ENCODE results near the gene BIRC7.

DNA sequence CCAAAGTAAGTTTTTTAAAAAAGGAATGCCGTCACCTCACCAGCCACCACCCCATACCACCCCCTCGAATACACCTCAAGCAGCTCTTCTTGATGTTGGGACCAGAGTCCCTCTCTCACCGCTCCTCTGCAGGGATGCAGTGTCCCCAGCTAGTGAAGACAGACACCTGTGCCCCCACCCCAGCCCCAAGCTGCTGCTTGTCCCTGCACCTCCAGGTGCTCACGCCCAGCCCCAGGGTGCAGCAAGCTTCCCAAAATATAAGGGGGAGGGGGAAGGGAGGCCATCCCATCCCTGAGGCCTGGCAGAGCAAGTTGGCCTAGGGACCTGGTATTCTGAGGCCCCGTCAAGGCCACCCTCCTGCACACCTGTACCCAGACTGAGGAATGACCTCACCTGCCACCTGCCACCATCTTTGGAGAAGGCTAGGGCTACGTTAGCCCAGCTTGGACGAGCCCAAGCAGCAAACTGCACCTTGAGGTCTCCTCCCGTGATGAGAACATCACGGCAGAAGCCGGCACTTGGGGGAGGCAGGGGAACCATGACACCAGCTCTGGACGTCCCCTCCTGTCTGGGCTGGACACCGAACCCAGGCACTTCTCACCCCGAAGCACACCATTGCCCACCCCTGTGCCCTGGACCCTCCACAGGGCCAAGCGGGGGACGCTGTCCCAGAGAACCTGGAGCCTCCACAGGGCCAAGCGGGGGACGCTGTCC, 45.7 kb upstream of the BIRC7 start:
- TF ChIP-seq SUZ12 (IDR thresholded peaks at IDR 0.05; ENCODE audit: extremely low read depth, insufficient read depth, insufficient read length) (no peak), ZNF274 (IDR thresholded peaks at IDR 0.05; ENCODE audit: low read depth, low read length) (no peak)

Data from NT2/D1 (cell line).